Upper lobe of right lung (tissue), 1 donor: ENCODE results near the gene MRPL40. TPM values are rescaled to one million over a fixed set of nuclear protein-coding genes. Genes with fewer than 3 reads are reported as not detected.

Experiments
- ATAC-seq: fragments of 200-7000 bp; cut with Tn5 transposase; one replicate; pipeline ENCODE4 v1.9.1; 2020; ENCODE audit warnings: mild to moderate bottlenecking, moderate library complexity
- DNase-seq: peaks from one replicate; pipeline ENCODE4 v3.0.0-alpha.2; 2020
- H3K27ac ChIP-seq: fragments of 200-600 bp; one replicate; pipeline ENCODE4 v1.8.0; 2022
- H3K27me3 ChIP-seq: fragments of 200-600 bp; one replicate; pipeline ENCODE4 v1.8.0; 2022; ENCODE audit warnings: mild to moderate bottlenecking
- H3K36me3 ChIP-seq: fragments of 200-600 bp; one replicate; pipeline ENCODE4 v1.8.0; 2022
- H3K4me1 ChIP-seq: fragments of 200-600 bp; one replicate; pipeline ENCODE4 v1.8.0; 2022
- H3K4me3 ChIP-seq: fragments of 200-600 bp; one replicate; pipeline ENCODE4 v1.8.0; 2022; ENCODE audit warnings: mild to moderate bottlenecking
- H3K9me3 ChIP-seq: fragments of 200-600 bp; one replicate; pipeline ENCODE4 v1.8.0; 2022
- intact Hi-C: fragments of 100-400 bp; cut with DNase I; formaldehyde crosslinking; loops from one replicate; pipeline ENCODE4 v1.11.0; 2022
- total RNA-seq: library from RNA; stranded (reverse); fragmentation: NEBNext Ultra II Directional; extraction: Animal tissue kit (Norgen Biotek cat#: 25700); gene quantifications from one replicate; pipeline ENCODE4 v1.2.1, GENCODE V29; 2021
- TF ChIP-seq, protein P1 (sequence below): fragments of 200-600 bp; IDR thresholded peaks from one replicate; pipeline ENCODE4 v1.8.0; 2022; ENCODE audit warnings: antibody characterized with exemption
- donor health status: DM: no; HTN: yes; CAD: no; lungs with severe emphysema.

The MRPL40 gene
- total RNA-seq, 1 donor from 2014 or later: 20.5 TPM

DNA sequence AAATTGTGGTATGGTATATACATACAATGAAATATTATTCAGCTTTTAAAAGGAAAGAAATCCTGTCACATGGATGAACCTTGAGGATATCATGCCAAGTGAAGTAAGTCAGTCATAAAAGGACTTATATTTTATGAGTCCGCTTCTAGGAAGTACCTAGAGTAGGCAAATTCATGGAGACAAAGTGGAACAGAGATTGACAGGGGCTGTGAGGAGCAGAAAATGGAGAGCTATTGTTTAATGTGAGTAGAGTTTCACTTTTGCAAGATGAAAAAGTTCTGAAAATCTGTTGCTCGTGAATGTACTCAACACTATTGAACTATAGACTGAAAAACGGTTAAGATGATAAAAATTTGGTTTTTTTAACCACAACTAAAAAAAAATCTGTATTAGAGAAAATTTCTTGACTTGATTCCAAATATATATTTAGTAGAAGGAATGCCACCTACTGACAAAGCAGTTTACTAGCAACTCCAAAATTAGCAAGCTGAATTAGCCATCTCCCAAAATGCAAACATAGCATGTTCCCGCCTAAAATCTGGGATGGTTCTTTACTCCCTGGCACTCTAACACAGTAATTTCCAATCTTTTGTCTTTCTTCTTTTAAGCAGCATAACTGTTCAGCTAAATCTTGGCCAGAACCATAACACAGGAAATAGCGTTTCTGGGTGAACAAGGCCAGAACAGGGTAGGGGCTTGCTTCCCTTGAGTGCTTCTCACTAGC is 45.1 kb downstream of the MRPL40 start:
- no peaks in the 10 kb centered on the region for H3K9me3 ChIP-seq
- peak overlapping the region; percentile 85 for H3K4me3 ChIP-seq
- peaks cover 24% of the 10 kb centered on the region for H3K36me3 ChIP-seq
- ATAC-seq (no peak), DNase-seq (no peak)
- no peaks in the 10 kb centered on the region for H3K27me3 ChIP-seq
- H3K4me1 ChIP-seq: peaks cover 19% of the 10 kb centered on the region
- TF ChIP-seq, protein P1, sequence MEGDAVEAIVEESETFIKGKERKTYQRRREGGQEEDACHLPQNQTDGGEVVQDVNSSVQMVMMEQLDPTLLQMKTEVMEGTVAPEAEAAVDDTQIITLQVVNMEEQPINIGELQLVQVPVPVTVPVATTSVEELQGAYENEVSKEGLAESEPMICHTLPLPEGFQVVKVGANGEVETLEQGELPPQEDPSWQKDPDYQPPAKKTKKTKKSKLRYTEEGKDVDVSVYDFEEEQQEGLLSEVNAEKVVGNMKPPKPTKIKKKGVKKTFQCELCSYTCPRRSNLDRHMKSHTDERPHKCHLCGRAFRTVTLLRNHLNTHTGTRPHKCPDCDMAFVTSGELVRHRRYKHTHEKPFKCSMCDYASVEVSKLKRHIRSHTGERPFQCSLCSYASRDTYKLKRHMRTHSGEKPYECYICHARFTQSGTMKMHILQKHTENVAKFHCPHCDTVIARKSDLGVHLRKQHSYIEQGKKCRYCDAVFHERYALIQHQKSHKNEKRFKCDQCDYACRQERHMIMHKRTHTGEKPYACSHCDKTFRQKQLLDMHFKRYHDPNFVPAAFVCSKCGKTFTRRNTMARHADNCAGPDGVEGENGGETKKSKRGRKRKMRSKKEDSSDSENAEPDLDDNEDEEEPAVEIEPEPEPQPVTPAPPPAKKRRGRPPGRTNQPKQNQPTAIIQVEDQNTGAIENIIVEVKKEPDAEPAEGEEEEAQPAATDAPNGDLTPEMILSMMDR: peak; percentile 20
- peak overlapping the region; percentile 100 for H3K27ac ChIP-seq
- intact Hi-C loops: no loop called here

DNA sequence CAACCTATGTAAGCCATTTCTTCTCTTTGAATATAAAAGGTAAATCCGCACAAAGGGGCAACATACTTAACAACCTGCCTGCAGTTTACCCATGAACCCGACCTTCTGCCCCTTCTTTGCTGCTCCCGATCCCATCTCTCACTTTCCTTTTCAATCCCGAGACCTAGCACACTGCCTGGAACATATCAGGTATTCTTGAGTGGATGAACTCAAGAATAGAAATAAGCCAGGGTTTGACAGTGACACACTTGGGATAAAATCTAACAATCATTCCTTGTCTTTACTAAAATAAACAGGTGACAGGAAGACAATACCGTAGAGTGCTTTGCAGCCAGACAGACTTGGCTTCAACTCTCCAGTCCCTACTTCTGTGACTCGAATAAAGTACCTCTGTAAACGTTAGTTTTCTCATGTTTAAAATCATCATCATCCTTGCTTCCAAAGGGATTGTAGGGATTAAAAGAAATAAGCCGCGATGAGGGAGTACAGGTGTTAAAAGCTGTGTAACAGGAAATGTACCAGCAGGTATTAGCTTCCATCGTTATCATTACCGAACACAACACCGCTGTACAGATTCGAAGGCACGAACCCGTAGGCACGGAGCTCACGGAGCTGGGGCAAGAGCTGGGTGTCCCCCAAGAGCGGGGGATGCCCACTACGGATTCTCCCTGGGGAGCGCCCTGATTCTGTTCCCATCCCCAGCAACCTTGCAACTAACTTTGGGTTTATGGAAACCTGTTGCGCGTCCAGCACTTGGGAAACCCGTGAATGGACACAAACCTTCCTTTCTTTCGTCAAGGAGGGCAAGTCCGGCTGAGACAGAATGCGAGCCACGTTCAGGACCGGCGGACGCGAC is 45.9 kb downstream of the MRPL40 start:
- intact Hi-C loops: no loop called here
- Histone ChIP-seq H3K4me3 (peak overlapping the region; percentile 85), H3K27me3 (no peaks in the 10 kb centered on the region), H3K4me1 (peaks cover 19% of the 10 kb centered on the region), H3K9me3 (no peaks in the 10 kb centered on the region), H3K36me3 (peaks cover 16% of the 10 kb centered on the region), H3K27ac (peak overlapping the region; percentile 100)
- no peak for DNase-seq
- no peak for ATAC-seq
- TF ChIP-seq, protein P1: no peak

DNA sequence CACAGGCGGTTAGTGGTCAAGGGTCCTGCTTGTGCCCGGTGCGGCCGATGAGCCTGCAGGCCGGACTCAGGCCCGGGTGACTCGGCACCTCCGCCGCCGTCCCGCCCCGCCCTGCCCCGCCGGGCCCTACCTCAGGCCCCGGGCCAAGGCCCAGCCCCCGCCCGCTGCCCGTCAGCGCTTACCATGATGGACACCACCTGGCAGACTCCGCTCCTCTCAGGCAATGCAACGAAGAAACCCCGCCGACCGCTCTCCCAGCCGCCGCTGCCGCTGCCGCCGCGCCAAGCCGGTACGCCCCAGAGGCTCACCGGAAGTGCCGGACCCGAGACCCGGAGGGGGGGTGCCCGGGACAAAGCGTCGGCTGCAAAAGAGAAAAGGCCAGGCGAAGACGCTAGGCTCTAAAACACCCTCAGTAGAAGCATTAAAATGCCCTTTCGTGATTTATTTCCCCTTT is 46.6 kb downstream of the MRPL40 start, which contains the start of gene UFD1:
Gene UFD1, minus strand, starts transcription at position 293 of the 454 bp plus-strand sequence. Its CDS starts 108 bp downstream, at position 185.
- Histone ChIP-seq H3K4me3 (peak within 1 kb of the TSS; percentile 85), H3K9me3 (no peaks in the 10 kb centered on the region), H3K27me3 (no peaks in the 10 kb centered on the region), H3K27ac (peak within 1 kb of the TSS; percentile 100), H3K36me3 (peaks cover 9% of the 10 kb centered on the region), H3K4me1 (peaks cover 19% of the 10 kb centered on the region)
- TF ChIP-seq, protein P1: no peak
- peak; percentile 93 for DNase-seq
- peak; percentile 81 for ATAC-seq
- intact Hi-C loops: no loop called here

DNA sequence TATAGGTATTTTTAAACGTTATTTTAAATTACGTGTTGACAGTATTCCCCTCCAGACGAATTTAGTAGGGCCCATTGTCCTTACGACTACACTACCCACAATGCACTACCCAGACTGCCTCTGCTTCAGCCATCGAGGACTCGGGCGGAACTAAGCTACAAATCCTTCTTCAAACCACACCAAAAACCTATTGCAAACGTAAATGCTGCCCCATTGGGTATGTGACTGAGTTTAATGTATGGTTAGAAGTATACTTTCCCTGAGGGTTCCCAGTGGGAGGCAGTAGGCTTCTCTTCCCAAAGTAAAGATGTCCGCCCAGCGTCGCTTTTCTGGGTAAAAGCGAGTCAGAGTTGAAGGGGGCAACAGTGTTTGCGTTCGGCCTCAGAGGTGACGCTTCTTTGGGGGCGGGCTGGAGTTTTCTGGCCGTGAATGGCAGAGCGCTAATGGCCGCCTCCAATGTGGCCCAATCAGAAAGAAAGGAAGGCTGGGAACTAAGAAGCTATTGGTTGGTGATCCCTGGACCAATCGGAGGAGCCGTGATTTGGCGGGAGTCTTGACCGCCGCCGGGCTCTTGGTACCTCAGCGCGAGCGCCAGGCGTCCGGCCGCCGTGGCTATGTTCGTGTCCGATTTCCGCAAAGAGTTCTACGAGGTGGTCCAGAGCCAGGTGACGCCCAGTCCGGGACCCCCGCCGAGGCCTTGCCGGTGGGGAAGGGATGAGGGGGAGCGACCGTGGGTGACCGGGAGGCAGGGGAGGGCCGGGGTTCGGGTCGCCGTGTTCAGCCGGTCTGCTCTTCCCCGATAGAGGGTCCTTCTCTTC is 47.2 kb downstream of the MRPL40 start, which contains the start of gene CDC45:
Gene CDC45, plus strand, starts transcription at position 566 of the 818 bp plus-strand sequence. Its CDS starts 49 bp downstream, at position 615.
- Histone ChIP-seq H3K27me3 (no peaks in the 10 kb centered on the region), H3K27ac (peak within 1 kb of the TSS; percentile 100), H3K4me1 (peaks cover 19% of the 10 kb centered on the region), H3K4me3 (peak within 1 kb of the TSS; percentile 85), H3K36me3 (peaks cover 4% of the 10 kb centered on the region), H3K9me3 (no peaks in the 10 kb centered on the region)
- TF ChIP-seq, protein P1: no peak
- peak; percentile 96 for DNase-seq
- ATAC-seq: peak; percentile 97
- intact Hi-C loops: no loop called here

DNA sequence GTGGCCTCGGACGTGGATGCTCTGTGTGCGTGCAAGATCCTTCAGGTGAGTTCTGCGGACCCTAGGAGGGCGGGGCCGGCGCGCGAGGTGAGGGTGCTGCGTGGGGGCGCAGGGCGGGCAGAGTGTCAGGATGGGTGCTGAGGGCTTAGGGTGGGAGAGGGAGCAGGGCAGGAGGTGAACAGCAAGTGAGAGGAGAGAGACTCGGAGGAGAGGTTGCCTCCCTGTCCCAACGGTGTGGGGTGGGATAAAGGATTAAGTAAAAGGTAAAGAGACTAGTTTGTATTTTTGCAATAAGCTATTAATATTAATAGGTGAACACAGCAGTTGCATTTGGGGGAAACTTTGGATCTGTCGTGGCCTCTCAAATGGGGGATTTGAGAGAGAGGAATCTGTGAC is 47.8 kb downstream of the MRPL40 start:
- TF ChIP-seq, protein P1: no peak
- ATAC-seq (no peak), DNase-seq (no peak)
- Histone ChIP-seq H3K36me3 (no peaks in the 10 kb centered on the region), H3K4me3 (peak overlapping the region; percentile 85), H3K9me3 (no peaks in the 10 kb centered on the region), H3K27me3 (no peaks in the 10 kb centered on the region), H3K4me1 (peaks cover 19% of the 10 kb centered on the region), H3K27ac (no peak overlapping the region)
- intact Hi-C loops: no loop called here
